ENCODE data around the gene TRIM46. TPM values are rescaled to one million over a fixed set of nuclear protein-coding genes. Genes with fewer than 3 reads are reported as not detected.
"Not testable (repeated sequence)": the region's sequence is repeated elsewhere in the genome, so short reads cannot be mapped to it uniquely, and the experiment has no call there.

The TRIM46 gene
- total and polyA plus RNA-seq, 4 donors = 6.7 to 37.6 (median 18.2) TPM

DNA sequence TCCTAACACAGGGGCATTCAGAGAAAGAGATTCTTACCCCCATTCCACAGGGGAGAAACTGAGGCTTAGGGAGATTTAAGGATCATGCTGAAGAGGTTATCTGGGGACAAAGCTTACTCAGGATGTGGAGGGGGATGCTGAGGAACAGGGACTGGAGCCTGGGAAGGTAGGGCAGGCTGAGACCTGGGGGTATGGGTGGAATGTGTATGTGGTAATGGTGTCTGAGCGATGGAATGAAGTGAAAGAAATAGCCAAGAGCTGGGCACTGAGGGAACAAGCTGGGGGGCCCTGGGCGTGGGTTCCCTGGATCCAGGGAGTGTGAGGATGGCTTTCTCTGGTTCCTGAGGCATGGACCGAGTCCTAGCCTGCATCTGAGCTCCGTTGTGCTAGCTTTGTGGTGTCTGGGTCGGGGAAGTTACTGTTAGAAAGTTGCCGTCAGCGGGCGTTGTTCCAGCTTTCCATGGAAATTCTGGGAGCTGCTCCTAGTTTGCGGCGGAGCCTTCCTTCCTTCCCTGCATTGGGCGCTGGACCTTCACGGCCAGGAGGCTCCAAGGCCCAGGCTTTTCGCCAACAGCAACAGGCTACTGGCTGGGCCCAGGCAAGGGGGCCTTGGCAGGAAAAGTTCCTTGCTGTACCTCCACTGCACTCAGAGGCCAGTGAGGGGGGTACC lies 37.9 kb downstream of the TRIM46 start:
- not testable (repeated sequence) for H3K27ac ChIP-seq (ENCODE audit: low read depth, low read length); H3K27me3 ChIP-seq (ENCODE audit: control insufficient read depth, insufficient read depth, low read length); DNase-seq (ENCODE audit: low read depth in 4 of 6, low spot score in 6 of 6); H3K4me3 ChIP-seq (ENCODE audit: low read depth, low read length); H3K9me3 ChIP-seq (ENCODE audit: control insufficient read depth, insufficient read depth, low read length)
- peaks cover 27% of the 10 kb centered on the region for H3K4me1 ChIP-seq (ENCODE audit: control insufficient read depth, insufficient read depth, low read length)
- 69% methylated on average over 10 of the region's 13 CpGs for WGBS (ENCODE audit: insufficient coverage)
- H3K36me3 ChIP-seq (ENCODE audit: control insufficient read depth, insufficient read depth, low read length) = peaks cover 22% of the 10 kb centered on the region

DNA sequence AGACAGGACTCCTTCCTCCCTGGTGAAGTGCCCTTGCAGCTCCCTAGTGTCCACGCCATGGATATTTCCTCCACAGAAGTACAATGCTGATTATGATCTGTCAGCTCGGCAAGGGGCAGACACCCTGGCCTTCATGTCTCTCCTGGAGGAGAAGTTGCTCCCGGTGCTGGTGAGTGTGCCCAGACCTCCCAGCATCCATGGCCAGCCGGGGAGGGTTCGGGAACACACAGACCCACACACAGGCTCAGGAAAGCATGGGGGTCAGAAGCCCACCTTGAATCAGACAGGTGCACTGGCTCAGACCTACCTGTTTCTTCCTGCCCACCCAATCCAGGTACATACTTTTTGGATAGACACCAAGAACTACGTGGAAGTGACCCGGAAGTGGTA lies 38.4 kb downstream of the TRIM46 start:
- WGBS (ENCODE audit: insufficient coverage) = 87% methylated on average over 2 of the region's 7 CpGs
- DNase-seq (ENCODE audit: low read depth in 4 of 6, low spot score in 6 of 6); H3K9me3 ChIP-seq (ENCODE audit: control insufficient read depth, insufficient read depth, low read length); H3K27ac ChIP-seq (ENCODE audit: low read depth, low read length); H3K27me3 ChIP-seq (ENCODE audit: control insufficient read depth, insufficient read depth, low read length); H3K4me3 ChIP-seq (ENCODE audit: low read depth, low read length): not testable (repeated sequence)
- peaks cover 22% of the 10 kb centered on the region for H3K36me3 ChIP-seq (ENCODE audit: control insufficient read depth, insufficient read depth, low read length)
- H3K4me1 ChIP-seq (ENCODE audit: control insufficient read depth, insufficient read depth, low read length) = peaks cover 21% of the 10 kb centered on the region

DNA sequence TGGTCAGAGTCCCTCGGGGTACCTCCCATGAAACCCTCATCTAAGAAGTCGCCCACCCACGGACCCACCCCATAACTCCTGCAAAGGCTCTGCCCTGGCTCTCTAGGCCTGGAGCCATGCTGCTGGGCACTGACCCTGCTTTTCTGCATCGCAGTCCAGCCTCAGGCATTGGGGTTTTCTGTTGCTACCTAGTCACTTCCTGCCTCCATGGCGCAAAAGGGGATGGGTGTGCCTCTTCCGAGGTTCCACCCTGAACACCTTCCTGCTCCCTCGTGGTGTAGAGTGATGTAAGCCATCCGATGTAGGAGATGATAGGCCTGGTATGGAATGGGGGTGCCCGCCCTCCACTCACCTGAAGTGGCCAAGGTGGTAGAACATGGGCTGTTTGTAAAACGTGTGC lies 41.1 kb downstream of the TRIM46 start:
- peaks cover 22% of the 10 kb centered on the region for H3K36me3 ChIP-seq (ENCODE audit: control insufficient read depth, insufficient read depth, low read length)
- H3K4me3 ChIP-seq (ENCODE audit: low read depth, low read length); H3K4me1 ChIP-seq (ENCODE audit: control insufficient read depth, insufficient read depth, low read length); H3K27ac ChIP-seq (ENCODE audit: low read depth, low read length); H3K27me3 ChIP-seq (ENCODE audit: control insufficient read depth, insufficient read depth, low read length); DNase-seq (ENCODE audit: low read depth in 4 of 6, low spot score in 6 of 6); H3K9me3 ChIP-seq (ENCODE audit: control insufficient read depth, insufficient read depth, low read length): not testable (repeated sequence)
- WGBS (ENCODE audit: insufficient coverage) = no CpG with 5 or more reads among the region's 10 CpGs

DNA sequence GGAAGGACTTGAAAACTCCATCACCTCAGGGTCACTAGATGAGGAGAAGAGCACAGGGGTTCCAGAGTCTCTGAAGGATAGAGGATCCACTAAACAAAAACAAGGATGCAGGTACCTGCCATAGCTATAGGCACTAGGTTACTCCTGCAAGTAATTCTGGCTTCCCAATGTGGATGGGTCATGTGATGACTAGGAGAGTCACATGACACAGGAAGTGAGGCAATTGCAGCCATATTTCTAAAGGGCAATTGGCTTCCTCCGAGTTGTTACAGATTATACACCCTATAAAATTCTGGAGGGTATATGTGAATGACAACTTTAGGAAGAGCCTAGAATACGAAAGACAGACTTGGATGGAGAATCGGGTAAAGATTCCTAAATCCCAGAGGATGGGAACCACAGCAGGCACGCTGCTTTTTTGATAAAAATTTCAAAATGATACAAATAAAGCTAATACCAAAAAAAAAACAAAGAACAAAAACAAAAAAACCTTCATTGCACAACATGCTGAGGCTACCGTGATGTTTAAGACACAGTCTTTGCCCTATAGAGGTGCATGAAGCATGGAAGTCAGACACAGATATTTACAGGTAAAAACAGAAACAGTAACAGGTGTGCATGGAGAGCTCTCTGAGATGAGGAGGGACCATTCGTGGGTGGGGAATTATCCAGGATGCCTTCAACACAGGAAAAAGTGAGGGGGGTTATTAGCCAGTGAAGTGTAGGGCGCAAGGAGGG lies 45.4 kb downstream of the TRIM46 start:
- DNase-seq (ENCODE audit: low read depth in 4 of 6, low spot score in 6 of 6) = peak in 3 of 6 donors; percentile 80 to 97 (median 94)
- H3K27ac ChIP-seq (ENCODE audit: low read depth, low read length) = peak overlapping the region; percentile 36
- peak overlapping the region; percentile 11 for H3K4me3 ChIP-seq (ENCODE audit: low read depth, low read length)
- H3K36me3 ChIP-seq (ENCODE audit: control insufficient read depth, insufficient read depth, low read length) = peaks cover 14% of the 10 kb centered on the region
- H3K4me1 ChIP-seq (ENCODE audit: control insufficient read depth, insufficient read depth, low read length) = peaks cover 8% of the 10 kb centered on the region
- H3K9me3 ChIP-seq (ENCODE audit: control insufficient read depth, insufficient read depth, low read length) = no peaks in the 10 kb centered on the region
- WGBS (ENCODE audit: insufficient coverage) = 22% methylated on average over 1 of the region's 7 CpGs
- no peaks in the 10 kb centered on the region for H3K27me3 ChIP-seq (ENCODE audit: control insufficient read depth, insufficient read depth, low read length)

DNA sequence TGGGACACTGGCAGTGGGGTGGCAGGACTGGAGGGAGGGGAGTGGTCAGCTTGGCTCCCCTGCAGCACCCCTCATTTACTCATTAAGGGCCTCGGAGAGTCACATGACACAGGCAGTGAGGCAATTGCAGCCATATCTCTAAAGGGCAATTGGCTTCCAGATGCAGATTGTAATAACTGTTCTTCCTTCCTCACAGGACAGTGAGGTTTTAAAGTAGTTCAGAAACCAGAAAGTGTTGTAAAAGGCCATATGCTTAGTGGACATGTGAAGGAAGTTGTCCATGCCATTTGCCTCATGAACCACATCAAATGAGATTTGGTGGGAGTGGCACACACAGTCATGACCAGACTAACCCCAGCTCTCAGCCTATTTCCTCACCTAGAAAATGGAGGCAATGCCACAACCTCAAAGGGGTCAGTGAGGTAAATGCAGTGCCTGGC lies 46.0 kb downstream of the TRIM46 start:
- H3K36me3 ChIP-seq (ENCODE audit: control insufficient read depth, insufficient read depth, low read length) = peaks cover 17% of the 10 kb centered on the region
- DNase-seq (ENCODE audit: low read depth in 4 of 6, low spot score in 6 of 6) = peak in 2 of 6 donors; percentile 61 to 90
- peaks cover 8% of the 10 kb centered on the region for H3K4me1 ChIP-seq (ENCODE audit: control insufficient read depth, insufficient read depth, low read length)
- peak overlapping the region; percentile 36 for H3K27ac ChIP-seq (ENCODE audit: low read depth, low read length)
- no peak overlapping the region for H3K4me3 ChIP-seq (ENCODE audit: low read depth, low read length)
- 20% methylated on average over 1 of the region's 1 CpG for WGBS (ENCODE audit: insufficient coverage)
- no peaks in the 10 kb centered on the region for H3K9me3 ChIP-seq (ENCODE audit: control insufficient read depth, insufficient read depth, low read length)
- H3K27me3 ChIP-seq (ENCODE audit: control insufficient read depth, insufficient read depth, low read length) = no peaks in the 10 kb centered on the region

DNA sequence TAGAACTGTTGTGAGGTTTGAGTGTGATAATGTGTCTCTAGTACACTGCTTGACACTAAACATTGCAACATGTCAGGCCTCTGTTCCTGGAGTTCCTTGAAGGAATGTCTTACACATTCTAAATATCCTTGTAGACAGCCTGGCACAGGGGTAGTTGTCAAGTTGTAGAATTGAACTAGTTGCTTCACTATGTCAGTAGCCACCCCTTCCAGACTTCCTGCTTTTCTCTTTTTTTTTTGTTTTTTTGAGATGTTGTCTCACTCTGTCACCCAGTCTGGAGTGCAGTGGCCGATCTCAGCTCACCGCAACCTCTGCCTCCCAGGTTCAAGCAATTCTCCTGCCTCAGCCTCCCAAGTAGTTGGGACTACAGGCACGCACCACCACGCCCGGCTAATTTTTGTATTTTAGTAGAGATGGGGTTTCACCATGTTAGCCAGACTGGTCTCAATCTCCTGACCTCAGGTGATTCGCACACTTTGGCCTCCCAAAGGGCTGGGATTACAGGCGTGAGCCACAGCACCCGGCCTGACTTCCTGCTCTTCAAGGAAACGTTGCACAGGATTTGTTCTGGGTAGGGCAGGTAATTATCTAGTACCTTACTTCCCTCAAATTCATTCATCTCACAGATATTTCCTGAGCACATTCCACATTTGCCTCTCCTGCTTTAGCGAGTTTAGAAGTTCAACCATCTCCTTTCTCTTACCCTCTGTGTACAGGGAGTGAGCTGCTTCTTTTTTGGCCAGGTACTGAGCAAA lies 46.7 kb downstream of the TRIM46 start:
- DNase-seq (ENCODE audit: low read depth in 4 of 6, low spot score in 6 of 6); H3K9me3 ChIP-seq (ENCODE audit: control insufficient read depth, insufficient read depth, low read length); H3K27ac ChIP-seq (ENCODE audit: low read depth, low read length); H3K27me3 ChIP-seq (ENCODE audit: control insufficient read depth, insufficient read depth, low read length); H3K4me3 ChIP-seq (ENCODE audit: low read depth, low read length): not testable (repeated sequence)
- WGBS (ENCODE audit: insufficient coverage) = 100% methylated on average over 3 of the region's 10 CpGs
- Histone ChIP-seq H3K36me3 (ENCODE audit: control insufficient read depth, insufficient read depth, low read length) (peaks cover 15% of the 10 kb centered on the region), H3K4me1 (ENCODE audit: control insufficient read depth, insufficient read depth, low read length) (peaks cover 11% of the 10 kb centered on the region)

DNA sequence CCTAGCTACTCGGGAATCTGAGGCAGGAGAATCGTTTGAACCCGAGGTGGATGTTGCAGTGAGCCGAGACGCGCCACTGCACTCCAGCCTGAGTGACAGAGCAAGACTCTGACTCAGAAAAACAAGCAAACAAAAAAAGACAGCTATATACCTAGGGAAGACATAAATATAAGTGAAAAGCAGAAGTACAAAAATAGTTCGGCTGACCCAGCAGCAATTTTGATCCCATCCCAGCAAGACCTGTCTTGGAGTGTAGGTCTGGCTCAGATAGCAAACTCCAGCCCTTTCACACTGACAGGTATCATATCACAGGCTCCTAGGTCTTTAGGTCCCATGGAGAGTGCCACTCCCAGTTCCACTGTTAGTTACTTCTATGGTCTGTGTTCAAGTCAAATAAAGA lies 49.4 kb downstream of the TRIM46 start:
- Histone ChIP-seq H3K4me1 (ENCODE audit: control insufficient read depth, insufficient read depth, low read length) (peaks cover 28% of the 10 kb centered on the region), H3K4me3 (ENCODE audit: low read depth, low read length) (no peak overlapping the region), H3K36me3 (ENCODE audit: control insufficient read depth, insufficient read depth, low read length) (peaks cover 6% of the 10 kb centered on the region), H3K27me3 (ENCODE audit: control insufficient read depth, insufficient read depth, low read length) (no peaks in the 10 kb centered on the region), H3K27ac (ENCODE audit: low read depth, low read length) (no peak overlapping the region), H3K9me3 (ENCODE audit: control insufficient read depth, insufficient read depth, low read length) (no peaks in the 10 kb centered on the region)
- no peak for DNase-seq (ENCODE audit: low read depth in 4 of 6, low spot score in 6 of 6)
- 80% methylated on average over 1 of the region's 7 CpGs for WGBS (ENCODE audit: insufficient coverage)

DNA sequence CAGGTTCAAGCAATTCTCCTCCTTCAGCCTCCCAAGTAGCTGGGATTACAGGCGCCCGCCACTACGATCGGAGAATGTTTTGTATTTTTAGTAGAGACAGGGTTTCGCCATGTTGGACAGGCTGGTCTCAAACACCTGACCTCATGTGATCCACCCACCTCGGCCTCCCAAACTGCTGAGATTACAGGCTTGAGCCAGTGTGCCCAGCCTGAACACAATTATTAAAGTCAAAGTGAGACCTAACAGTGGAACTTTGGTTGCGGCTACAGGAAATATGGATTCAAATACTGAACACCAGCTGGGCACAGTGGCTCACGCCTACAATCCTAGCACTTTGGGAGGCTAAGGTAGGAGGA lies 51.7 kb downstream of the TRIM46 start:
- not testable (repeated sequence) for H3K4me3 ChIP-seq (ENCODE audit: low read depth, low read length); H3K9me3 ChIP-seq (ENCODE audit: control insufficient read depth, insufficient read depth, low read length); H3K27ac ChIP-seq (ENCODE audit: low read depth, low read length); H3K36me3 ChIP-seq (ENCODE audit: control insufficient read depth, insufficient read depth, low read length); DNase-seq (ENCODE audit: low read depth in 4 of 6, low spot score in 6 of 6); H3K27me3 ChIP-seq (ENCODE audit: control insufficient read depth, insufficient read depth, low read length)
- peaks cover 23% of the 10 kb centered on the region for H3K4me1 ChIP-seq (ENCODE audit: control insufficient read depth, insufficient read depth, low read length)
- WGBS (ENCODE audit: insufficient coverage) = 92% methylated on average over 3 of the region's 8 CpGs

DNA sequence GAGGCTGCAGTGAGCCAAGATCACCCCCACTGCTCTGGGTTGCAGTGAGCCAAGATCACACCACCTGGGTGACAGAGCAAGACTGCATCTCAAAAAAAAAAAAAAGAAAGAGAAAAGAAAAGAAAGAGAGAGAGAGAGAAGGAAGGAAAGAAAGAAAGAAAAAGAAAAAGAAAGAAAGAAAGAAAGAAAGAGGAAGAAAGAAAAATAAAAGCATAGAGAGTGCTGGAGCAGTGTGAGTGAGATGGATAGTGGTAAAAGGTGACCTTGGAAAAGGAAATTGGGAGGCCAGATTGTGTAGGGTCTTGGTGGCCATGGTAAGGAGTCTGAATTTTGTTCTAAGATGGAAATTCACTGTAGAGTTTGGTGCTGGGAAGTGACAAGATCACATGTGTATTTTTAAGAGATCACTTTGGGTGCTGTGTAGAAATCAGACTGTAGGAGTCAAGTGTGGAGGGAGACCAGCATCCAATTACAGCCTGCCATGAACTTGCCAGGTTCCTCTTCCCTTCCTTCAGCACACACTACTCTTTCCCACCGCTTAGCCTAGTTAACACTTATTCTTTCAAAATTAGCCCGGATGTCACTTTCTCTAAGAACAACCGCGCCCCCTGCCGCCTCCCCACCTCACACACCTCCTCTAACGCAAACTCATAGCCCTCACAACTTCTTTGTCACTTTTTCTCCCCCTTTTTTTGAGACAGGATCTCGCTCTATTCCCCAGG lies 52.7 kb downstream of the TRIM46 start:
- Histone ChIP-seq H3K27ac (ENCODE audit: low read depth, low read length) (peak overlapping the region; percentile 88), H3K4me1 (ENCODE audit: control insufficient read depth, insufficient read depth, low read length) (peaks cover 23% of the 10 kb centered on the region), H3K36me3 (ENCODE audit: control insufficient read depth, insufficient read depth, low read length) (peaks cover 6% of the 10 kb centered on the region), H3K4me3 (ENCODE audit: low read depth, low read length) (peak overlapping the region; percentile 72), H3K9me3 (ENCODE audit: control insufficient read depth, insufficient read depth, low read length) (no peaks in the 10 kb centered on the region), H3K27me3 (ENCODE audit: control insufficient read depth, insufficient read depth, low read length) (no peaks in the 10 kb centered on the region)
- DNase-seq (ENCODE audit: low read depth in 4 of 6, low spot score in 6 of 6) = peak in 2 of 6 donors; percentile 88 to 95
- WGBS (ENCODE audit: insufficient coverage) = 0% methylated on average over 7 of the region's 7 CpGs

Data from spinal cord (tissue), 10 donors.